Right ventricle myocardium inferior (tissue), 1 donor: Measurements from ENCODE around the gene HEATR5A. TPM values are rescaled to one million over a fixed set of nuclear protein-coding genes. Genes with fewer than 3 reads are reported as not detected.
"Not testable (repeated sequence)": the region's sequence is repeated elsewhere in the genome, so short reads cannot be mapped to it uniquely, and the experiment has no call there.

ENCODE experiments used
- ATAC-seq: fragments of 200-7000 bp; cut with Tn5 transposase; one replicate; pipeline ENCODE4 v1.9.1; 2020; ENCODE audit warnings: mild to moderate bottlenecking, moderate library complexity
- DNase-seq: peaks from one replicate; pipeline ENCODE4 v3.0.0; 2021; ENCODE audit errors: missing footprints
- intact Hi-C: fragments of 100-400 bp; cut with DNase I; formaldehyde crosslinking; loops from one replicate; pipeline ENCODE4 v1.11.0; 2022
- total RNA-seq: library from RNA; stranded (reverse); fragmentation: NEBNext Ultra II Directional; extraction: Animal tissue kit (Norgen Biotek cat#: 25700); gene quantifications from one replicate; pipeline ENCODE4 v1.2.1, GENCODE V29; 2021
- donor health status: DM: no; HTN: yes; CAD: no; lungs with severe emphysema.

Gene HEATR5A
- total RNA-seq, 1 donor from 2014 or later: 48.1 TPM

DNA sequence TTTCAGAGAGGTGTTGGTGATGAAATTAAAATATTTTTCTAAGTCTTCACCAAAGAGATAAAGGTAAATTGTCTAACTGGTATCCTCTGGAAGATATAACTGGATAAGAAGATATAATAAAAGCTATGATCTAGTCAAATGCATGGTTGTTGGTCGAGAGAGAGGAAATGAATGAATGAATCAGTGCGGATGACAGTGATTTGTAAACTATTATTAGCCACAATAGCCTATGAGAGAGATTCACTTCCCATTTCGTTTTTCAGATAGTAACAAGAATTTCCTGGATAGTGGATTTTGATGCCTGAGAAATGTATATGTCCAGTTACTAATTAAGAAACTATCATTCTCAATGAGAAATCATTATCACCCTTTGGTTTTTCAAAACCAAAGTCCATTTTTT lies 63.1 kb downstream of the HEATR5A start:
- intact Hi-C loops: loop anchor here (10.0 kb wide), 1 partner anchor 192 kb away; no protein-coding TSS in a partner anchor
- DNase-seq (no peak), ATAC-seq (no peak)

DNA sequence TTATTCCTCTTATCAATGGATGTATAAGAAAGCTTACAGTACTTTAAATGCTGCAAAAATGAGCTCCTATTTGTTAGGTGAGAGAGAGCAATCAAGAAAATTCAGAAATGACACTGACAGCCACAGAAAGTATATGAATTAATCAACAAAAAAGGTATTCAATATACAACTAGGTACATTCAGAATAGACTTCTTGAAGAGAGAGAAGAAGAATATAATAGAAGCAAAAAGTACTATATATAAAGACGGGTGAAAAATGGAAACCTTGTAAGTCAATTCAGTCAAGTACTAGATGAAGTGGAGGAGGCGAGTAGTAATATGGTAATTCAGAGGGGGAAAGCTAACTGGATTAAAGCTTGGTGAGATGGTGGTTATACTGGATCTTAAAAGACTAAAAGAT lies 74.3 kb downstream of the HEATR5A start:
- ATAC-seq: no peak
- intact Hi-C loops: loop anchor here (10.0 kb wide), 1 partner anchor 361 kb away; no protein-coding TSS in a partner anchor
- no peak for DNase-seq

DNA sequence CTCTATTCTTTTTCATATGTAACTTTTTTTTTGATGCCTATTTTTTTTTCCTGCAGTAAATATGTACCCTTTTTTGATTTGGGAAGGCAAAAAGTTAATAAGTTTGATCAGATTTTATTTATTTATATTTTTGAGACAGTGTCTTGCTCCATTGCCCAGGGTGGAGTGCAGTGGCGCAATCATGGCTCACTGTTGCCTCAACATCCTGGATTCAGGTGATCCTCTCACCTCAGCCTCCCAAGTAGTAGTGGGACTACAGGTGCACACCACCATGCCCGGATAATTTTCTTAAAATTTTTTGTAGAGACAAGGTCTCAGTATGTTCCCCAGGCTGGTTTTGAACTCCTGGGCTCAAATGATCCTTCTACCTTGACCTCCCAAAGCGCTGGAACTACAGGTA lies 79.1 kb downstream of the HEATR5A start:
- ATAC-seq (no peak), DNase-seq (no peak)
- intact Hi-C loops: loop anchor here (10.0 kb wide), 1 partner anchor 356 kb away; no protein-coding TSS in a partner anchor

DNA sequence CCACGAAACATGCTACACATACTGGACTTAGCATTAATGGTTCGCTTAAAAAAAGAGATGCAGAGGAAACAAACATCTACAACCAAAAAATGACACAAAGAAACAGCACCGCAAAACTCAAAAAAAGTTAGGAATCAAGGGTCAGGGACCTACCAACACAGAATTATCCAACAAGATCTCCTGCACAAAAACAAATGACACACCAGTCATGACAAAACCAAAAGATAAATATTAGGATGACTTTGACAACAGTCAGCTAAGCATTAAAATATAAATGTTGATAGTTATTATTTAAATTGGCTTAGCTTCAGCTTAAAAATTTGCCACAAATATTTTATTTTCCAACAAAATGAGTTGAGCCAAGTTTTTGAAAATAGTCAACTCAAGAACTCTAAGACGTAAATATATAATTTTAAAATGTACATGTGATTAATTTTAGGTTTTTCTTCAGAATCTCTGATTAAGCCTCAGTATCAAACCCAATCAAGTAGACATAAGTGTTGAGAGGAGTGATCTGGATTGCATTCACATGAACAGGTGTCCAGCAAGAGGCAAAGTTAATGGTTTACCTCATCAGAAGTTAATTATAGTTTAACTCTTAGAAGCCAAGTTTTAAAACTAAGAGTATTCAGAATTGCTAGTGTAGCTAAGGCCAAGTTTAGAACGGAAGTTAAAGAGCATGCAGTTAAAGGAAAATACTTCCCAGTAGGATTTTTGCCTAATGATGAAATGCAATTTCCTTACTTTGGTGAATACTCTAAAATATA lies 79.9 kb downstream of the HEATR5A start:
- intact Hi-C loops: loop anchor here (10.0 kb wide), 1 partner anchor 356 kb away; no protein-coding TSS in a partner anchor
- ATAC-seq (no peak), DNase-seq (no peak)

DNA sequence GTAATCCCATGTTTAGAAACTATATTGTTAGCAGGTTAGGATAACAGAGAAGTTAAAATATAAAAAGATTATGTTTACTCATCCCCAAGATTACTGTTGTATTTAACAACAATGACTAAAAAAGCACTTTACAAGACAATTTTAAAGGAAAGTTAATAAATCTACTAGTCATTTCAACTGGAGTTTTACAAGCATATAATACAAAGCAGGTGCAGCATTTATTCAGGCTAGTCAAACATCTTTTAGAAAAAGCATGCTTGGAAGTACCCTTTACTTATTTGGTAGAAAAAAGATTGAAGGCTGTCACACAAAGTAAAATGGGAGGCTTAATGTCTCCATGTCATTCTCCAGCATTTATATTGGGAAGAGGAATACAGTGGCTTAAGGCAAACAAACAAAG lies 80.6 kb downstream of the HEATR5A start:
- ATAC-seq: no peak
- intact Hi-C loops: loop anchor here (10.0 kb wide), 1 partner anchor 355 kb away; no protein-coding TSS in a partner anchor
- DNase-seq: no peak

DNA sequence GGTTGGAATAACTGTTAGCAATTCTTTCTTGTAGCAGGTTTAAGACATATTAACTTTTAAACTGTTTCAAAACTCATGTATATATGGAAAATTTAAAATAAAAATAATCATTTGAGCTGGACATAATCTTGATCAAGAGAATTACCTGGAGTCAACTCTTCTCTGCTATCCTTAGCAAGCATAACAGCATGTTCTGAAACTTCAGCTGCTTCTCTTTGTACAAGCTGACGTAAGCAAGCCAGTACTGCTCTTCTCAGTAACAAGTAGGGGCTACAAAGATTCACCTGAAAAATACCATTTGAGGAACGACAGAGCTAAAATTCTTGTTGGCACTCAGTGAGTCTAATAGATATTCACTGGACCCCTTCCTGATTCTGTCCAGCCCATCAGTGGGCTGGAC lies 83.0 kb downstream of the HEATR5A start:
- intact Hi-C loops: no loop called here
- DNase-seq: no peak
- ATAC-seq: no peak

DNA sequence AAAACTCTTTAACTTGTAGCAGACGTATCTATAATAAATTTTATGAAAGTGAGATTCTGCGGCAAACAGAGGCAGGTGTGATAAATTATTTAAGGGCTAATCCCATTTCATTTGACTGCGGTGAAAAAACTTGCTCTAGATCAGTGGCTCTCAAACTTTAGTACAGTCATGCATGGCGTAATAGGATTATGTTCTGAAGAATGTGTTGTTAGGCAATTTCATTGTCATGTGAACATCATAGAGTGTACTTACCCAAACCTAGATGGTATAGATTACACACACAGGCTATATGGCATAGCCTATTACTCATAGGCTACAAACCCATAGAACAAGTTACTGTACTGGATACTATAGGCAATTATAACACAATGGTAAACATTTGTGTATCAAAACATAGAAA lies 83.7 kb downstream of the HEATR5A start:
- DNase-seq (no peak), ATAC-seq (no peak)
- intact Hi-C loops: no loop called here

DNA sequence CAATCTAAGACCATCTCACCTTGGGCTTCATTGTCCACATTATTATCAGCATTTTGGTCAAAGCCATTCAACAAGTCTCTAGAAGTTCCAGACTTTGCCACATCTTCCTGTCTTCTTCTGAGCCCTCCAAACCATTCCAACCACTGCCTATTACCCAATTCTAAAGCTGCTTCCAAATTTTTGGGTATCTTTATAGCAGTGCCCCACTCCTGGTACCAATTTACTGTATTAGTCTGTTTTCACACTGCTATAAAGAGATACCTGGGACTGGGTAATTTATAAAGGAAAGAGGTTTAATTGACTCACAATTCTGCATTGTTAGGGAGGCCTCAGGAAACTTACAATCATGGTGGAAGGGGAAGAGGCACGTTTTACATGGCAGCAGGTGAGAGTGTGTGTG lies 89.0 kb downstream of the HEATR5A start:
- ATAC-seq, DNase-seq, intact Hi-C loops: not testable (repeated sequence)

DNA sequence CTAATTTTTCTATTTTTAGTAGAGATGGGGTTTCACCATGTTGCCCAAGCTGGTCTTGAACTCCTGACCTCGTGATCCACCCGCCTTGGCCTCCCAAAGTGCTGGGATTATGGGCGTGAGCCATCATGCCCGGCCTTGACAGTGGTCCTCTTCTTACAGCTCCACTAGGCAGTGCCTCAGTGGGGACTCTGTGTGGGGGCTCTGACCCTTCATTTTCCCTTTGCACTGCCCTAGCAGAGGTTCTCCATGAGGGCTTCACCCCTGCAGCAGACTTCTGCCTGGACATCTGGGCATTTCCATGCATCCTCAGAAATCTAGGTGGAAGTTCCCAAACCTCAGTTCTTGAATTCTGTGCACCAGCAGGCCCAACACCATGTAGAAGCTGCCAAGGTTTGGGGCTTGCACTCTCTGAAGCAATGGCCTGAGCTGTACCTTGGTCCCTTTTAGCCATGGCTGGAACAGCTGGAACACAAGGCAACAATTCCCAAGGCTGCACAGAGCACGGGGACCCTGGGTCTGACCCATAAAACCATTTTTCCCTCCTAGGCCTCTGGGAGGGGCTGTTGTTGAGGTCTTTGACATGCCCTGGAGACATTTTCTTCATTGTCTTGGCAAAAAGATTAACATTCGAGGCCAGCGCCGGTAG lies 90.4 kb downstream of the HEATR5A start:
- ATAC-seq, intact Hi-C loops, DNase-seq: not testable (repeated sequence)

DNA sequence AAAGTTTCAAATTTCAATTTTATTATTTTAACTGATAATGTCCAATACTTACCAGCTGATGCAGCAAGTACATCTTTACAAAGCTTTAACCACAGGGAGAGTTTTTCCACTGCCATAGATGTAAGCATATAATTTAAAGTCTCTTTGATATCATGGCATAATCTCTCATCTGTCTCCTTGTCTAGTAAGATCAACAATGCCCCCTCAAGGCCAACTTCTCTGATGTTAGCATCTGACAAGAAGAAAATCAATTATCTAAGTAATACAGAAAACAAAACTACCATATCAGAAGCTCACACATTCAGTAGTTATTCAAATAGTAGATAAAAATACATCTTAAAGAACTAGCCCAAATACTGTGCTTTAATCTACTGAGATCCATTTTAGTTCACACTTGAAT lies 94.2 kb downstream of the HEATR5A start:
- DNase-seq (no peak), ATAC-seq (no peak)
- intact Hi-C loops: no loop called here

DNA sequence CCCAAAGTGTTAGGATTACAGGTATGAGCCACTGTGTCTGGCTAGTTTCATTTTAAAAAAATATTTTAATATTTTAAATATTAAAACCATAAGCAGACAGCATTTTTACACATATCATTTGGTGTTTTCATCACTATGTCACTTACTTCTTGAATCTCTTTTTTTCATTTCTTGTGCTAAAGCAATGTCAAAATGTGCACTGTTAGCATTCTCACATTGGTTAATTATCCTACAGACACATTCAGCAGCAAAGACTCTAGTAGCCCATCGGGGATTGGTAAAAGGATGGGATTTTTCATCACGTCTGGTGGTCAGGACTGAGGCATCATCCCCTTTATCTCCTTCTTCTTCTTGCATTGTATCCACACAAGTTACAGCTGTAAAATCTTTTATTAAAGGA lies 96.9 kb downstream of the HEATR5A start:
- ATAC-seq (no peak), DNase-seq (no peak)
- intact Hi-C loops: no loop called here

DNA sequence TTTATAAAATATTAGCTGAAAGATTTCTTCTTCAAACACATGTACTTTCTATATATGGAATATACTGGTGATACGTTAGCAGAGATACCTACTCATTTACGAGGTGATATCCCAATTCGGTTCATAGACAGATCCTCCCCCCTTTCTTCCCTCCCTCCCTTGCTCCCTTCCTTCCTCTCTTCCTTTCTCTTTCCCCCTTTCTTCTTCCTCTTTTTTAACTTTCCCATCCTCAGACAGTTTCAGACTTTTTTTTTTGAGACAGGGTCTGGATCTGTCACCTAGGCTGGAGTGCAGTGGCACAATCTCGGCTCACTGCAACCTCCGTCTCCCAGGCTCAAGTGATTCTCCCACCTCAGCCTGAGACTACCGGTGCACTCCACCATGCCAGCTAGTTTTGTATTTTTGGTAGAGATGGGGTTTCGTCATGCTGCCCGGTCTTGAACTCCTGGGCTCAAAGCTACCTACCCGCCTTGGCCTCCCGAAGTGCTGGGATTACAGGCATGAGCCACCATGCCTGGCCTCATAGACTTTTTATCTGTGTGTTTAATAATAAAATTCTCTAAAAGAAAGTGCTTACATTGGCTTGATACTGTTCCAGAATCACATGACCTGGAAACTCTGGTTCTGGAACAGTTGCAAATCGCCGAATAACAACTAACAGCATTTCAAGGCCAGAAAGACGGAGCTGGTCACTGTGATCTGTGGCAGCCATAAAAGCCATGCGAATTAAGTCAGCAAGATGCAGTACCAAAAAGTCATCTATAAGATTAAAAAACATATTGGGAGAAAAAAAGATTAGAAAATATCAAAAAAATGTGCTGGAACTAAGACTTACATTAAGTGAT lies 99.2 kb downstream of the HEATR5A start:
- ATAC-seq (no peak), DNase-seq (no peak)
- intact Hi-C loops: loop anchor here (2.0 kb wide), 1 partner anchor 112 kb away; no protein-coding TSS in a partner anchor

DNA sequence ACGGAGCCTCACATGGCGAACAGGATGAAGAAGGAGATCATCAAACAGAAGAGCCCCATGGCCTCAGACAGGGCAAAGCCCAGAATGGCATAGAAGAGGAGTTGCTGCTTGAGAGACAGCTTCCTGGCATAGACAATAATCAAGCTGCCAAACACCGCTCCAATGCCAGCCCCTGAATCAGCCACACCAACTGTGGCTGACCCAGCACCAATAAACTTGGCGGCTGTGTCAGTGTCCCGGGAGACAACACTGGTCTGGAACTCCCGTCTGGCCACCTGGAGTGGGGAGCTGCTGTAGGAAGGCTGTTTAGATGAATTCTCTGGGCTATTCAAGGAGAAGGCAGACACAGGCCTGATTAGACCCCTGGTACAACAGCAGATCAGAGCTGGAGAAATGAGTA lies 100.1 kb downstream of the HEATR5A start:
- intact Hi-C loops: loop anchor here (2.0 kb wide), 1 partner anchor 111 kb away; no protein-coding TSS in a partner anchor

DNA sequence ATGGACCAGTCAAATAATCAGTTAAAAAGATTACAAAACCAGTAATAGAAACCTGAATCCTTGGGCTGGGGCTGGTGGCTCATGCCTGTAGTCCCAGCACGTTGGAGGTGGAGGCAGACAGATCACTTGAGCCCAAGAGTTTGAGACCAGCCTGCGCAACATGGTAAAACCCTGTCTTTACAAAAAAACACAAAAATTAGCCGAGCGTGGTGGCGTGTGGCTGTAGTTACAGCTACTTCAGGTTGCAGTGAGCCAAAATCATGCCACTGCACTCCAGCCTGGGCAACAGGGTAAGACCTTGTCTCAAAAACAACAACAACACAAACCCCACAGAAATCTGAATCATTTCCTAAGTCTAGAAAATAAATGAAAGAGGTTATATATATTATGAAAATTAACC lies 100.6 kb downstream of the HEATR5A start:
- ATAC-seq: no peak

More for the DNA sequence above, 100.1 kb downstream of the HEATR5A start:
- peak; percentile 72 for DNase-seq
- ATAC-seq: peak; percentile 94

DNA sequence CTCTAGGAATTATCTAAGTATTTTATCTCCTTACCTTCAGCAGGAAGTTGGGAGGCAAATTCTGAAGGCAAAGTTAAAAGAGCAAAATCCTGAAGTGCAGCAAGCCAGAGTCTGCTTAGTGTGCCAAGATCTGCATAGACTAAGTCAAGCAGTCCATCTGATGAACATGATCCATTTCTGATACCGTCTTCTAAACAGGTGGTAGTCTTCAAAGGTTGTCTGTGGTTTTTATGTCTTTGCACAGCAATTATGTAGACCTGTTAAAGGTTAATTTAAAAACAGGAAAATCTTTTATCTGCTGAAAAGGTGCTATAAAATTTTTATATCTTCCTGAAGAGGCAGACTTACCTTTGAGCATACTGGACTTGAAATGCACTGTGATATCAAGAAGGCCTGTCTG lies 107.4 kb downstream of the HEATR5A start:
- intact Hi-C loops: no loop called here
- DNase-seq (no peak), ATAC-seq (no peak)

More for the DNA sequence above, 100.6 kb downstream of the HEATR5A start:
- intact Hi-C loops: loop anchor here (2.0 kb wide), 1 partner anchor 111 kb away; no protein-coding TSS in a partner anchor
- DNase-seq: no peak

DNA sequence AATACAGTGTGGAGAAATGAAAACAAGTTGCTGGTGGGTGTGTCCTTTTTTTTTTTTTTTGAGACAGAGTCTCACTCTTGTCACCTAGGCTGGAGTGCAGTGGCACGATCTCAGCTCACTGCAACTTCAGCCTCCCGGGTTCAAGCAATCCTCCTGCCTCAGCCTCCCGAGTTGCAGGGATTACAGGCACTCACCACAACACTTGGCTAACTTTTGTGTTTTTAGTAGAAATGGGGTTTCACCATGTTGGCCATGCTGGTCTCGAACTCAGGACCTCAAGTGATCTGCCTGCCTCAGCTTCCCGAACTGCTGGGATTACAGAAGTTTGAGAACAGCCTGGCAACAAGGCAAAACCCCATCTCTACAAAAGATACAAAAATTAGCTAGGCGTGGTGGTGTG lies 108.0 kb downstream of the HEATR5A start:
- ATAC-seq, DNase-seq, intact Hi-C loops: not testable (repeated sequence)

DNA sequence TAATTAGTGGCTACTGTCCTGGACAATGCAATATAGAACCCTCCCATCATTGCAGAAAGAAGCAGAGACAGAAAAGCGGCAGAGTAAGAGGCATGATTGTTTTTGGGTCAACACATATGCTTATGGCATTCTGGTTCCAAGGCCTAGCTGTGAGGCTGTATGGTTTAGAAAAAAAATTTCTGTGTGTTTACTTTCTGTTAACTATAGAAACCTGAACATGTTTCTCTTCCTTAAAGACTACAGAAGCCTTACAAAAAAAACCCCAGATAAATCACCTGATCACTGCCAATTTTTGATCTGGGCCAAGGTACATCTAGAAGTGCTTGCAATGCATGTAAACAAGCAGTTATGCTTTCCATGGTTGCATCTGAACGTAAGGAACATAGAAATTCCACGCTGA lies 112.7 kb downstream of the HEATR5A start:
- no peak for ATAC-seq
- DNase-seq: no peak
- intact Hi-C loops: no loop called here

DNA sequence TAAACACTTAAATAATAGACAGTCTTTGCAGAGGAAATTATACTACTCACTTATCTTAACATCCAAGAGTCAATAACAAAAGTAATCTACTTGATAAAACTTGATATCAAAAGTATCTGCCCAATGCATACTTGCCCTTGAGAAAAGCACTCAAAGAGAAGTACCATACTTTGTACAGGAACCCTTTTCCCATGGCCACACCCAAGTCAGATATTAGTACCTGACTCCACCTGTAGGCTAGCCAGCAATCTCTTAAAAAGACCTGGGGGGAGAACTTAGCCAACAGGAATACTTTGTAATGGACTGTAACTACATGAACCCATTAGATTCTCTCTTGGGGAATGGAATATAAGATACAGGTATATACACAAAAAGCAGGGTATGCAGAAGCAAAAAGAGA lies 113.2 kb downstream of the HEATR5A start:
- ATAC-seq (no peak), DNase-seq (no peak)
- intact Hi-C loops: no loop called here

DNA sequence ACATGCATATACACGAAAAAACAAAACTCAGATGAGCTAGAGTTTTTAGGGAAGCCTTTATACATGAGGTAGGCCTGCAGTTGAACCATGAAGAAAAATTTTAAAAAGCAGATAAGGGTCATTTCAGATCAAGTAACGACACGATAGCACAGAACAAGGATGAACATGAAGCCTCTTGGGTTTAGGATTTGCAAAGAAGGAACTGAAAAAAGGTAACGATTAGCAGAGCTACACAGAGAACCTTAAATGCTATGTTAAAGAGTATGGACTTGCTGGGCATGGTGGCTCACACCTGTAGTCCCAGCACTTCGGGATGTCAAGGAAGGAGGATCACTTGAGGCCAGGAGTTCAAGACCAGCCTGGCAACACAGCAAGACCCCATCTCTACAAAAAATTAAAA lies 116.7 kb downstream of the HEATR5A start:
- intact Hi-C loops: no loop called here
- DNase-seq (no peak), ATAC-seq (no peak)
